Measurements from ENCODE around the gene ELFN2. TPM values are rescaled to one million over a fixed set of nuclear protein-coding genes. Genes with fewer than 3 reads are reported as not detected.

Gene ELFN2
- total RNA-seq, 3 donors from 2014 or later, result not detected

- Histone ChIP-seq H3K9me3 (no peaks in the 10 kb centered on the region), H3K27me3 (peaks cover 0 to 15% of the 10 kb centered on the region in 2 donors)
- intact Hi-C loops (cut with DNase I; ENCODE audit: low total_unique reads), result no loop called here
These were observed 33.4 kb upstream of the ELFN2 start for GRCh38 chr22:37460684-37461083.

GRCh38 chr22:37459206-37459605, 31.9 kb upstream of the ELFN2 start:
- DNase-seq (ENCODE audit: low spot score in 2 of 2), result no peak
- Histone ChIP-seq H3K4me1 (no peaks in the 10 kb centered on the region), H3K27ac (no peak overlapping the region), H3K4me3 (no peak overlapping the region), H3K9me3 (no peaks in the 10 kb centered on the region), H3K36me3 (no peaks in the 10 kb centered on the region), H3K27me3 (peaks cover 0 to 21% of the 10 kb centered on the region in 2 donors)
- intact Hi-C loops (cut with DNase I; ENCODE audit: low total_unique reads), result no loop called here
- TF ChIP-seq POLR2AphosphoS5 (IDR thresholded peaks at IDR 0.05) (no peak), POLR2A (IDR thresholded peaks at IDR 0.05) (no peak), CTCF (IDR thresholded peaks at IDR 0.05) (no peak)

More at GRCh38 chr22:37460684-37461083, 33.4 kb upstream of the ELFN2 start:
- Histone ChIP-seq H3K36me3 (no peaks in the 10 kb centered on the region), H3K4me1 (no peaks in the 10 kb centered on the region), H3K27ac (no peak overlapping the region), H3K4me3 (no peak overlapping the region)
- TF ChIP-seq CTCF (IDR thresholded peaks at IDR 0.05) (no peak), POLR2A (IDR thresholded peaks at IDR 0.05) (no peak), POLR2AphosphoS5 (IDR thresholded peaks at IDR 0.05) (no peak)
- DNase-seq (ENCODE audit: low spot score in 2 of 2), result no peak

GRCh38 chr22:37457093-37457893, 30.0 kb upstream of the ELFN2 start:
- DNase-seq (ENCODE audit: low spot score in 2 of 2), result peak; percentile 32 to 66
- no peaks in the 10 kb centered on the region for H3K36me3 ChIP-seq
- no peak overlapping the region for H3K4me3 ChIP-seq
- peaks cover 0 to 24% of the 10 kb centered on the region in 2 donors for H3K27me3 ChIP-seq
- no peak overlapping the region for H3K27ac ChIP-seq
- TF ChIP-seq POLR2A (IDR thresholded peaks at IDR 0.05) (no peak), CTCF (IDR thresholded peaks at IDR 0.05) (peak in 2 of 3 donors; percentile 71 to 84)
- intact Hi-C loops (cut with DNase I; ENCODE audit: low total_unique reads), result no loop called here
- no peaks in the 10 kb centered on the region for H3K9me3 ChIP-seq
- no peaks in the 10 kb centered on the region for H3K4me1 ChIP-seq

GRCh38 chr22:37456346-37456745, 29.1 kb upstream of the ELFN2 start:
- Histone ChIP-seq H3K4me1 (no peaks in the 10 kb centered on the region), H3K27me3 (peaks cover 0 to 24% of the 10 kb centered on the region in 2 donors), H3K36me3 (no peaks in the 10 kb centered on the region), H3K9me3 (no peaks in the 10 kb centered on the region), H3K27ac (no peak overlapping the region), H3K4me3 (no peak overlapping the region)
- no peak for DNase-seq (ENCODE audit: low spot score in 2 of 2)
- no peak for TF ChIP-seq POLR2AphosphoS5 (IDR thresholded peaks at IDR 0.05)
- TF ChIP-seq CTCF (IDR thresholded peaks at IDR 0.05), result no peak
- no peak for TF ChIP-seq POLR2A (IDR thresholded peaks at IDR 0.05)
- intact Hi-C loops (cut with DNase I; ENCODE audit: low total_unique reads), result no loop called here

- Histone ChIP-seq H3K27ac (no peak overlapping the region), H3K36me3 (no peaks in the 10 kb centered on the region), H3K4me1 (no peaks in the 10 kb centered on the region), H3K9me3 (no peaks in the 10 kb centered on the region), H3K4me3 (no peak overlapping the region), H3K27me3 (peaks cover 0 to 24% of the 10 kb centered on the region in 2 donors)
- DNase-seq (ENCODE audit: low spot score in 2 of 2), result no peak
- intact Hi-C loops (cut with DNase I; ENCODE audit: low total_unique reads), result no loop called here
- no peak for TF ChIP-seq POLR2A (IDR thresholded peaks at IDR 0.05)
- no peak for TF ChIP-seq POLR2AphosphoS5 (IDR thresholded peaks at IDR 0.05)
- no peak for TF ChIP-seq CTCF (IDR thresholded peaks at IDR 0.05)
These were observed 28.6 kb upstream of the ELFN2 start for GRCh38 chr22:37455896-37456295.

Data from breast epithelium (tissue), 4 donors.